Heart left ventricle (tissue), 13 donors: Measurements from ENCODE around the gene DIO3.

ENCODE experiments used
- POLR2A ChIP-seq, 2 donors: fragments of 450-650 bp; IDR thresholded peaks; one replicate each; pipeline ENCODE4 v1.6.1; 2017; ENCODE audit warnings: antibody characterized with exemption in 2 of 2, mild to moderate bottlenecking in 2 of 2, moderate library complexity in 2 of 2
- TF ChIP-seq, protein P1 (sequence below), 12 donors: fragments of 200-600 bp; sonication (generic) in 4 of 12; IDR thresholded peaks; one replicate each; pipeline versions ENCODE4 v1.5.0 to v1.8.0; 2018 to 2022; ENCODE audit warnings: antibody characterized with exemption in 12 of 12, mild to moderate bottlenecking in 5 of 12
- donor health status: ischemic (EF 13 %, LVEDD 7.1; RV severe dilation, severe dysfunction).
- donor health status: DM: no; HTN: yes; CAD: no.
- donor health status: DM: no; HTN: no; CAD: no.
- donor health status: ischemic (EF 25% LVEDD 6.9; RV normal size, moderate dysfunction).
- donor health status: ischemic (EF 25% LVEDD 5.7; RV mildly dilated, moderate dysfunction).
- donor health status: ischemic (EF 35%, LVEDD 5.7; RV mildly dilated, moderate dysfunction).
- donor health status: nonischemic (EF 11% LVEDD 7.7; RV severe dilation, severe dysfunction).
- donor health status: DM: yes; HTN: yes; CAD: no.
- donor health status: PGD.
- donor health status: ischemic (EF 29% LVEDD 5.4; RV normal size, mild dysfunction).
- donor health status: nonischemic (EF 23%, LVEDD 6.1; RV moderate dilation, normal function).

- TF ChIP-seq, protein P1, sequence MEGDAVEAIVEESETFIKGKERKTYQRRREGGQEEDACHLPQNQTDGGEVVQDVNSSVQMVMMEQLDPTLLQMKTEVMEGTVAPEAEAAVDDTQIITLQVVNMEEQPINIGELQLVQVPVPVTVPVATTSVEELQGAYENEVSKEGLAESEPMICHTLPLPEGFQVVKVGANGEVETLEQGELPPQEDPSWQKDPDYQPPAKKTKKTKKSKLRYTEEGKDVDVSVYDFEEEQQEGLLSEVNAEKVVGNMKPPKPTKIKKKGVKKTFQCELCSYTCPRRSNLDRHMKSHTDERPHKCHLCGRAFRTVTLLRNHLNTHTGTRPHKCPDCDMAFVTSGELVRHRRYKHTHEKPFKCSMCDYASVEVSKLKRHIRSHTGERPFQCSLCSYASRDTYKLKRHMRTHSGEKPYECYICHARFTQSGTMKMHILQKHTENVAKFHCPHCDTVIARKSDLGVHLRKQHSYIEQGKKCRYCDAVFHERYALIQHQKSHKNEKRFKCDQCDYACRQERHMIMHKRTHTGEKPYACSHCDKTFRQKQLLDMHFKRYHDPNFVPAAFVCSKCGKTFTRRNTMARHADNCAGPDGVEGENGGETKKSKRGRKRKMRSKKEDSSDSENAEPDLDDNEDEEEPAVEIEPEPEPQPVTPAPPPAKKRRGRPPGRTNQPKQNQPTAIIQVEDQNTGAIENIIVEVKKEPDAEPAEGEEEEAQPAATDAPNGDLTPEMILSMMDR (IDR thresholded peaks at IDR 0.05), result no peak
- no peak for TF ChIP-seq POLR2A (IDR thresholded peaks at IDR 0.05)
Observed at GRCh38 chr14:101564444-101564776, 3.1 kb downstream of the DIO3 start.
